GM19328 (cell line): ENCODE measurements around the gene NHP2.
A peak's percentile ranks its signal among the peaks of the same experiment; 100 is the strongest.

Experiments used
- ATAC-seq: cut with Tn5 transposase; IDR thresholded peaks from one replicate; pipeline ENCODE4 v1.9.1; 2021; ENCODE audit warnings: mild to moderate bottlenecking, moderate library complexity; ENCODE audit not compliant: unreplicated experiment

Gene NHP2

DNA sequence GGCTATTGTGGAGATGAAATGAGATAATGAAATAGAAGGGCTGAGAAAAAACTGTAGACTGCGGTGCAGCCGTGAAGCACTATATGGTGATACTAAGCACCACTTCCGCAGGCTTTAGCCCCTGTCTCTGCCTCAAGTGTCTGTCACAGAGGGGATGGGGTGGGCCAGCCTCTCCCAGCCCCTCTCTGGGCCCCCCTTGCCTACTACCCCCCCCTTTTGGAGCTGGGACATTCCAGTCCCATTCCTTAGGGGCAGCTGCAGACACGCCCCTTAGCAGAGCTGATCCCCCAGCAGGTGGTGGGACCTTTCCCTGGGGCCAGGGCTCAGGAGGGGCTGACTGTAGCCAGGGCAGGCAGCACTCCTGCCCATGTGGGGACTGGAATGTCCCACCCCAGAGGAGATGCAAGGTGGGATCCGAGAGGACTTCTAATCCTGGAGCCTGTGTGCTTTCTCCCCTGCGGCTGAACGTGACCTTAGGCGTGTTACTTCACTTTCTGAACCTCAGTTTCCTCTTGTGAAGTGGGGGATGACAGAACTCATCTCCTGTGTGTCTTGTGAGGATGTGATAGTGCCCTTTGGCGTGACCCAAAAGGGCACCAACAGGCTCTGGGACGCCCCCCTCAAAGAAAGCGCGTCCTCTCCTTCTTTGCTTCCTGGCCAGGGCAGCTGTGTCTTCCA is 38.4 kb downstream of the NHP2 start:
- no peak for ATAC-seq

DNA sequence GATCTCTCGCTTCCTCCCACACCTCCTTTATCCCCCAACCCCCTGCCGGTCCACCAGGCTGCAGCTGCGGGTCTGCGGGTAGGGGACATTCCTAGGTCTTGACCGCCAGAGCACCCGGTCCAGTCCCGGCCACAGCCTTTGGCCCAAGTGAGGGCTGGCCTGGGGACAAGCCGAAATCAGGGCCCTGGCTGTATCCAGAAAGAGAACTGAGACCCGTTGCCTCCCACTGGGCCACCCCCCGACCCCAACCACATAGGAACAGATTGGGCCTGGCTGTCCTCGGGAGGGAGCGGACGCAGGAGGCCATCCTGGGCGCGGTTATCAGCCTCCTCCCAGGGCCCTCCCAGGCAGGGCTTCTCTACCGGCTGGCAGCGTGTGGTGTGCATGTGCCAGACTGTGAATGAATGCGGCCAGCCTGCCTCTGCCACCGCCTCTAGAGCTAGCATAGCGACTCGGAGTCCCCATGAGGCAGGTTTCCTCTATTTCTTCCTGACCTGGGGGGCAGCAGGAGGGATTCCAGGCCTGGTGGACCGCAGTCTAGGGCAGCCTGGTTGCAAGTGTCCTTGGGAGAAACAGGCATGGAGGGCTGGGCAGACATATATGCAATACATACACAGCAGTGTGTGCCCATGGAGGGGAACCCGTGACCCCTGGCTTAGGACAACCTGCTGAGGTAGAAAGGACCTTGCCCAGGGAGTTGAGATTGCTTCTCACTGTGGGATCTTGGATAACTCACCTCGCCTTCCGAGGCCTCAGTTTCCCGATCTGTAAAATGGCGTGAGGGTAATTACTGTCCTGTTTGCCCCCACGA is 39.2 kb downstream of the NHP2 start:
- no peak for ATAC-seq

DNA sequence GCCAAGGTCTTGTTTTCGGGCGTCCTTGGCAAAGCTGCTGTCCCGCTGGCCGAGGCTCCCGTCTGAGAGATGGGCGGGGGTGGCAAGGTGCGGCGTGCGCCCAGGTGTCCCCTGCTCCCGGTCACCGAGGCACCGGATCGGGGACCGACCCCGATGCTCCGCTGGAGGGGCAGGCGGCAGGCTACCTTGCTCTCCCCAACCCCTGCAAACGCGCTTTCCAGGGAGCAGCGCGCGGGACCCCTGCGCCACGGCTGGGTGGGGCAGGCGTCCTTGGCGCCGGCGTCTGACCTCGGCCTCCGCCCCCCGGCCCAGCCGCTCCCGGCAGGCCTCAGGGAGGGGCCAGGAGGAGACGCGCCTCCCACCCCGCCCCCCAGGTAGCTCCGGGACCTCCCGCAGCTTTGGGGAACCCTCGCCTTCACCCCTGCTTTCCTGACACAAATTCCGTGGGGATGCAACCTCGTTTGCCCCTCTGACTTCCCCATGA is 39.8 kb downstream of the NHP2 start:
- ATAC-seq: no peak

DNA sequence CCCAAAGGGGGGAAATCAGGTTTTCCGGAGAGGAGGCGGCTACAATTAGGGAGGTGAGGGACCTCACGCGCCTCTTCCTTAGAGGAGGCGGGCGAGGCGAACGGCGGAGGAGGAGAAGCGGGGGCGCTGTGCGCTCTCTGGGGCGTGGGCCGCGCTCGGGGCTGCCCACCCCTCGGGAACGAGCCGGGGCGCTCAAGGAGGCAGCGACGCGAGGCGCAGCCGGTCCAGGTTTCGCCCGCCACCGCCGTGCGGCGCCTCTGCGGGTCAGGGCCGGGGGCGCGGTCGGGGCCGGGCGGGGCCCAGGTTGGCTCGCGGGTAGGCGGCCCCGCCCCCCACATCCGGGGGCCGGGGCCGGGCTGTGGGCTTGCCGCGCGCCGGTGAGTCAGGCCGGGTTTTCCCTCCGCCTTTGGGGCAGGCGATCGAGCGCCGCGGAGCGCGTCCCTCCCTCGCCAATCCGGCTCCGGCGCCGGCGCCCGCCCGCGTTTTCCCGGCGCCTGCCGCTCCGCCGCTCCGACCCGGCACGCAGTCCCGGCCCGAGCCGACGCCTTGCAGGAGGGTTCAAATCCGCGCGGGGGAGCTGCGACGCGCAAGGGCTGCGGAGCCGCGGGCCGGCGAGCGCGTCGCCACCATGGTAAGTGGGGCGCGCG is 40.4 kb downstream of the NHP2 start, which contains the start of gene N4BP3:
Gene N4BP3, plus strand, starts transcription at position 392 of the 647 bp plus-strand sequence. CDS start 6,052 bp downstream, outside the sequence.
- peak; percentile 48 for ATAC-seq

DNA sequence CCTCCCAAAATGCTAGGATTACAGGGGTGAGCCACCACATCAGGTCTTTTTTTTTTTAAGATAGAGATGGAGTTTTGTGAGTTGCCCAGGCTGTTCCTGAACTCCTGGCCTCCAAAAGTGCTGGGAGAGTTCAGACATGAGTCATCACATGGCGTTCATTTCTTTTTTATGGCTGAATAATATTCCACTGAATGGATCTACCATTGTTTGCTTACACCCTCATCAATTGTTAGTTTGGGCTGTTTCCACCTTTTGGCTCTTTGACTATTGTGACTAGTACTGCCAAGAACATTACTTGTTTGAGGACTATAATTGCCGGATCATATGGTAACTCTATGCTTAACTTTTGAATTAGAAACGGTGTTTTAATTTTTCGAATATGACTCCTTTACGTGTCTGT is 41.1 kb downstream of the NHP2 start:
- ATAC-seq: no peak

DNA sequence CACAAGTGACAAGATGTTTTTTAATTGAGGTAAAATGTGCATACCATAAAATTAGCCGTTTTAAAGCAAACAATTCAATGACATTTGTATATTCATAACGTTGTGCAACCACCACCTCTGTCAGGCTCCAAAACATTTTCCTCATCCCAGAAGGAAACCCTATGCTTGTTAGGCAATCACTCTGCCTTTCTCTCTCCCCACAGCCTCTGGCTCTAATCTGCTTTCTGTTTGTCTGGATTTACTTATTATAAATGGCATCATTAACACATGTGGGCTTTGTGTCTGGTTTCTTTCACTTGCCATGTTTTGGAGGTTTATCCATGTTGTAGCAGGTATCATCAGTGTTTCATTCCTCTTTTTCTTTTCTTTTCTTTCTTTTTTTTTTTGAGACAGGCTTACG is 41.8 kb downstream of the NHP2 start:
- no peak for ATAC-seq

DNA sequence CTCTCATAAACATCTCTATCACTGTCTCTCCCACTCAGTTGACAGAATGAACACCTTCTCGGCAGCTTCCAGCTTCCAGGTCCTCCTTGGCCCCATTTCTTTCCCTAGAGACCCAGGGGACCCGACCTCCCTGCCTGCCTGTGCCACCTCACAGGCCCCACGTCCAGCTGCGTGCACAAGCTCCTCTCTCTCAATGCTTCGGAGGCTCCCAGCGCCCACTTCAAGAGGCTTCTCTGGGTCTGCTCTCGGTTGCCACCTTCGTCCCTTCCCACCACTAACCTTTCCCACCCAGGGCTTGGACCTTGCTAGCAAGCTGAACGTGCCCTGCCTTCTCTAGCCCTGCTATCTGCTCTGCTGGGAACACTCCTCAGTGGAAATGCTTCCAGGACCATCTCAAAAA is 43.2 kb downstream of the NHP2 start:
- no peak for ATAC-seq

DNA sequence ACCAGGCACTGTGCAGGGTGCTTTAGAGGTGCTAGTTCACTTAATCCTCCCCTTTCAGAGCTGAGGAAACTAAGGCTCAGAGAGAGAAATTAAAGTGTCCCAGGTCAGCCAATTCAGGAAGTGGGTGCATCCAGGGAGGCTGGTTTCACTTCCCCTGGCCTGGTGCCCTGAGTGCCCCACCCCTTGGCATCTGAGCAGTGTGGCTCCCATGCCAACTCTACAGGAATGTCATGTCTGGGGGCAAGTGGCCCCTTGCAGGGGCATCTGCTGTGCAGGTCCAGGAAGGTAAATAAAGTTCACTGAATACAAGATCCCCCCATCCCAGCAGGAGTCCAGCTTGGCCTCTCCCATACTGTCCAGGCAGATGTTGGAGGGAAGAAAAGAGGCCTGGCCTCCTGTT is 44.7 kb downstream of the NHP2 start:
- no peak for ATAC-seq

DNA sequence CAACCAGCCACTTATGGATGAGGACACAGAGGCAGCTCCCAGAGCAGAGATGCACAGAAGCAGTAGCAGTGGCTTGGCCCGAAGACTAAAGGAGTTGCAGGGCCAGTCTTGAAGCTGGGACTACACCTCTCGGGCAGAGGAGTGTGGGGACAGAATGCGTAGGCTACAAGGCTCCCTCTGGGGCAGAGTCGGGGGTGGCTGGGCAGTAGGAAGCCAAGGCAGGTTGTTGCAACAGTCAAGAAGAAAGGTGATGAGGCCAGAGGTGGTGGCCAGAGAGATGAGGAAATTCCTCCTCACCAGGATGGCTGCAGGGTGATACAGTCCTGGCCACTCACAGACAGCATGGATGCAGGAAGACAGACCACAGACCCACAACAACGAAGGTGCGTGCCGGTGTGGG is 45.2 kb downstream of the NHP2 start:
- no peak for ATAC-seq

DNA sequence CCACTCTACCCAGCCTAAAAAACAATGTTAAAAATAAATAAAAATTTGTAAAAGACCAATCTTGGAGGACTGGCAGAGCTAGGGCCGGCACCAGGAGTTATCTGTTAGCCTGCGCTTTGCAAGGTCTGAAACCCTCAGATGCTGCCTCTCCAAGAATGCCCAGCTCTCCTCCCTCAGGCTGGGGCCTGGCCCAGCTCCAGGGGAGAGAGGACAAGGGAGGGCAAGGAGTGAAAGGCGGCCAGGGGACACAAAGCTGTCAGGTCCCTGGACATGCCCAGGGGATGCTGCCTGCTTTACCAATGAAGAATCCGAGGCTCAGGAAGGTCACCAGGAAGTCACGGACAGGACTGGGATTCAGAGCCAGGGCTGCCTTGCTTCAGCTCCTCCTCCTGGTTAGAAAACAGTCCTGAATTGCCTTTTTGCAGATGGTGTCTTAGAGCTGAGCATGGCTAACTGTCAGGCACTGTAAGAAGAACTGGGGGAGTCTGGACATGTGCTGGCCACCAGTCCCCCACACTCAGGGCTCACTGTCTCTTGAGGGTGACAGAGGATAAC is 45.9 kb downstream of the NHP2 start:
- ATAC-seq: no peak

DNA sequence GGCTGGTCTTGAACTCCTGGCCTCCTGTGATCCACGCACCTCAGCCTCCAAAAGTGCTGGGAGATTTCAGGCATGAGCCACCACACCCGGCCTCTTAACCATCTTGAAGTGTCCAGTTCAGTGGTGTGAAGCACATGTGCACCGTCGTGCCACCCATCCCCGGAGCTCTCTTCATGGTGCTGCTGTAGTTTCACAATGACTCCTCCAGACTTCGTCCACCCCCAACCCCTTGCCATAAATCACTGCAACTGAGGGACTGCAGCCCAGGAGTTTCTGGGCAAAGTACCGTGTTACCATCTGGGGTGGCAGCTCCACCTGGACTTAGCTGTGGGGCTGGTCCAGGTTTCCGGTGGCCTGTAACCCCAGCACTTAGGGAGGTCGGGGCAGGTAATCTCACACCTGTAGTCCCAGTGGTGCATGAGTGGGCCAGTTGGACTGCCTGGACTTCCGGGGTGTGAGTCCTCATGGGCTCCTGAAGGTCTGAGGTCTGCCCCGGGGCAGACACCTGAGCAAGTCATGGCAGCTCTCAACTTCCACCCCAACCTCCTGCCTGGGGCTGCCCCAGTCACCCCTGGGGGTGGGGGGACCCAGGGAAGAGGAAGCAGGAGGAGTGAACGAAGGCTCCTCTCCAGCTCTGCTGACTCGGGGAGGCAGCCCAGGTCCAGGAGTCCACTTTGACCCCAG is 47.0 kb downstream of the NHP2 start:
- no peak for ATAC-seq

DNA sequence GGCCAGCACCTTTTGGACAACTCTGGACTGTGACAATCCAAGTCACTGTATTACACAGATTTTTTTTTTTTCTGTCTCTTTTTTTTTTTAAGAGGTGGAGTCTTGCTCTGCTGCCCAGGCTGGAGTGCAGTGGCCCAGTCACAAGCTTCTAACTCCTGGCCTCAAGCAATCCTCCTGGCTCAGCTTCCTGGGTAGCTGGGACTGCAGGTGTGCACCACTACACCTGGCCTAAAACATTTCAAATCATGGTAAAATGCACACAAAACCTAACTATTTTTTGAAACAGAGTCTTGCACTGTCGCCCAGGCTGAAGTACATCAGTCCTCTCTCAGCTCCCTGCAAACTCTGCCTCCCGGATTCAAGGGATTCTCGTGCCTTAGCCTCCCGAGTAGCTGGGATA is 47.6 kb downstream of the NHP2 start:
- no peak for ATAC-seq

DNA sequence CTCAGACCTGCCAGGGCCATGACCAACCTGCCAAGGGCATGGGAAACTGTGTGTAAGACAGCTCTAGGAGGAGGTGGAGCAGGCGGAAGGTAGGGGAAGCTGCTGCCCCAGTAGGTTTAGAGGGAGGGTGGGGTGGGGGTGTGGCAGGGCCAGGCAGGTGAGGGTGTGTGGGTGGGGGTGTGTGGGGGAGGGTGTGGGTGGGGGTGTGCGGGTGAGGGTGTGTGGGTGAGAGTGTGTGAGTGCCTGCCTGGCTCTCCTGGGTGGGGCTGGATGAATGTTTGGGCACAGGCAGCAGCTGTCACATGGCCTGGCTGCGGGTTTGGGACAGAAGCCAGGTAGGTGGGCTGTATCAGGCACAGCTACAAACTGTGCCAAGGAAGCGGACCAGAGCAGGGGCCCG is 49.2 kb downstream of the NHP2 start:
- no peak for ATAC-seq

DNA sequence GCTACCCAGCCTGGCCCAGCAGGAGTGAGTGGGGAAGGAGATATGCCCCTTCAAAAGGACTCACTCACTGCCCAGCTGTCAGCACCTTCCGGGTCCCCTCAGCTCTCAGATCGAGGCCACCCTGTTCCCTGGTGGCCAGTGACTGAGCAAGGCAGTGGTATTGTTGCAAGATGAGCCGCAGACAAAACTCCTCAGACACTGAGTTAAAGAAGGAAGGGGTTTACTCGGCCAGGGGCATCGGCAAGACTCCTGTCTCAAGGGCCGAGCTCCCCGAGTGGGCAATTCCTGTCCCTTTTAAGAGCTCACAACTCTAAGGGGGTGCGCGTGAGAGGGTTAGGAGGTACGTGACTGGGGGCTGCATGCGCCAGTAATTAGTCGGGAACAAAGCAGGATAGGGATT is 50.1 kb downstream of the NHP2 start:
- ATAC-seq: no peak
